MCF 10A (cell line): ENCODE results near the gene TCF12. TPM values are rescaled to one million over a fixed set of nuclear protein-coding genes. Genes with fewer than 3 reads are reported as not detected.
A peak's percentile ranks its signal among the peaks of the same experiment; 100 is the strongest.

Source experiments
- BruUV-seq: library from RNA; stranded (reverse); fragments of 400-500 nt; replicated peaks from 2 replicates; lab custom pipeline; 2021; lab: Mats Ljungman, UMichigan
- CTCF ChIA-PET: fragments of 300-600 bp; sonication (Branson Sonifier 250); formaldehyde crosslinking; extraction: SDS; loops from one replicate; lab custom pipeline; 2021; ENCODE audit warnings: antibody characterized with exemption, inconsistent platforms; lab: Yijun Ruan, JAX
- POLR2A ChIA-PET: fragments of 300-600, 350-650 bp; sonication (Branson Sonifier 250); formaldehyde crosslinking; extraction: SDS; loops from one replicate; lab custom pipeline; 2020; ENCODE audit warnings: antibody characterized with exemption, inconsistent platforms; lab: Yijun Ruan, JAX
- DNase-seq: peaks from one replicate; pipeline ENCODE4 v3.0.0-alpha.2; 2018; ENCODE audit not compliant: unreplicated experiment
- H3K27ac Mint-ChIP-seq: one replicate; pipeline ENCODE4 v1.8.0; 2022; ENCODE audit warnings: mild to moderate bottlenecking, low read depth, mixed read lengths; ENCODE audit not compliant: unreplicated experiment
- H3K27me3 Mint-ChIP-seq: one replicate; pipeline ENCODE4 v1.8.0; 2022; ENCODE audit warnings: mixed read lengths; ENCODE audit not compliant: insufficient read depth, unreplicated experiment
- H3K36me3 Mint-ChIP-seq: one replicate; pipeline ENCODE4 v1.8.0; 2022; ENCODE audit warnings: mild to moderate bottlenecking, moderate library complexity, mixed read lengths; ENCODE audit not compliant: insufficient read depth, unreplicated experiment
- H3K4me1 Mint-ChIP-seq: one replicate; pipeline ENCODE4 v1.8.0; 2022; ENCODE audit warnings: mixed read lengths; ENCODE audit not compliant: insufficient read depth, unreplicated experiment
- H3K4me3 Mint-ChIP-seq: one replicate; pipeline ENCODE4 v1.8.0; 2022; ENCODE audit warnings: mild to moderate bottlenecking, moderate library complexity, mixed read lengths; ENCODE audit not compliant: unreplicated experiment
- H3K9me3 Mint-ChIP-seq: one replicate; pipeline ENCODE4 v1.8.0; 2022; ENCODE audit warnings: mixed read lengths; ENCODE audit not compliant: unreplicated experiment
- CTCF ChIP-seq: fragments of 200-600 bp; IDR thresholded peaks from one replicate; pipeline ENCODE4 v1.8.0; 2022; ENCODE audit warnings: antibody characterized with exemption, mild to moderate bottlenecking; ENCODE audit not compliant: unreplicated experiment
- intact Hi-C: fragments of 100-400 bp; cut with micrococcal nuclease; formaldehyde crosslinking; loops from 2 replicates; pipeline ENCODE4 v1.14.1; 2022
- total RNA-seq: library from RNA; stranded (reverse); gene quantifications from 2 replicates; pipeline ENCODE4 v1.2.3, GENCODE V29; 2022

TCF12 gene
- total RNA-seq, 1 experiment from 2014 or later: 140 TPM

GRCh38 chr15:57169643-57170042, 251.2 kb downstream of the TCF12 start:
- no peak overlapping the region for H3K27ac Mint-ChIP-seq
- H3K36me3 Mint-ChIP-seq: peaks cover 21% of the 10 kb centered on the region
- no peaks in the 10 kb centered on the region for H3K9me3 Mint-ChIP-seq
- BruUV-seq: no TSS peak
- ChIA-PET POLR2A (no interaction called here), CTCF (no interaction called here)
- intact Hi-C loops: no loop called here
- no peak for TF ChIP-seq CTCF
- DNase-seq: no peak
- H3K4me1 Mint-ChIP-seq: no peaks in the 10 kb centered on the region
- no peak overlapping the region for H3K4me3 Mint-ChIP-seq
- no peaks in the 10 kb centered on the region for H3K27me3 Mint-ChIP-seq

GRCh38 chr15:57171426-57171825, 253.0 kb downstream of the TCF12 start:
- BruUV-seq: no TSS peak
- TF ChIP-seq CTCF: no peak
- ChIA-PET CTCF (no interaction called here), POLR2A (interaction anchor here (0.6 kb wide), 1 partner anchor 143 kb away, joined by 3 read pairs; no protein-coding TSS in a partner anchor)
- Mint-ChIP-seq H3K36me3 (peaks cover 21% of the 10 kb centered on the region), H3K27me3 (no peaks in the 10 kb centered on the region), H3K27ac (no peak overlapping the region), H3K4me1 (no peaks in the 10 kb centered on the region), H3K4me3 (no peak overlapping the region), H3K9me3 (no peaks in the 10 kb centered on the region)
- DNase-seq: no peak
- intact Hi-C loops: no loop called here

- intact Hi-C loops: no loop called here
- no peak overlapping the region for H3K4me3 Mint-ChIP-seq
- no peaks in the 10 kb centered on the region for H3K27me3 Mint-ChIP-seq
- CTCF ChIA-PET: no interaction called here
- H3K4me1 Mint-ChIP-seq: no peaks in the 10 kb centered on the region
- peak overlapping the region; percentile 14 for H3K27ac Mint-ChIP-seq
- no peak for DNase-seq
- no peaks in the 10 kb centered on the region for H3K9me3 Mint-ChIP-seq
- H3K36me3 Mint-ChIP-seq: peaks cover 19% of the 10 kb centered on the region
- POLR2A ChIA-PET: interaction anchor here (0.8 kb wide), 1 partner anchor 9 kb away, joined by 3 read pairs; no protein-coding TSS in a partner anchor
- no TSS peak for BruUV-seq
- no peak for TF ChIP-seq CTCF
Observed at GRCh38 chr15:57172925-57173324, 254.5 kb downstream of the TCF12 start.

- no peak overlapping the region for H3K4me3 Mint-ChIP-seq
- H3K36me3 Mint-ChIP-seq: peaks cover 15% of the 10 kb centered on the region
- intact Hi-C loops: no loop called here
- H3K9me3 Mint-ChIP-seq: no peaks in the 10 kb centered on the region
- no peaks in the 10 kb centered on the region for H3K27me3 Mint-ChIP-seq
- CTCF ChIA-PET: no interaction called here
- H3K27ac Mint-ChIP-seq: no peak overlapping the region
- H3K4me1 Mint-ChIP-seq: no peaks in the 10 kb centered on the region
- no TSS peak for BruUV-seq
- POLR2A ChIA-PET: no interaction called here
- no peak for TF ChIP-seq CTCF
- no peak for DNase-seq
Observed at GRCh38 chr15:57183041-57183440, 264.6 kb downstream of the TCF12 start.
